IMR-90 (cell line): ENCODE data around the gene OTUD7B. TPM values are rescaled to one million over a fixed set of nuclear protein-coding genes. Genes with fewer than 3 reads are reported as not detected.

Source experiments
- ATAC-seq: fragments of 200-7000 bp; cut with Tn5 transposase; 2 replicates; pipeline ENCODE4 v1.9.1; 2020; ENCODE audit warnings: low read depth, mild to moderate bottlenecking, moderate library complexity
- BruUV-seq: library from RNA; stranded (reverse); fragments of 400-500 nt; replicated peaks from 2 replicates; lab custom pipeline; 2021; lab: Mats Ljungman, UMichigan
- CTCF ChIA-PET: fragments of 300-600 bp; formaldehyde crosslinking; extraction: SDS; loops from one replicate; lab custom pipeline; 2021; ENCODE audit warnings: antibody characterized with exemption; lab: Yijun Ruan, JAX
- POLR2A ChIA-PET: fragments of 300-600 bp; sonication (Branson Sonifier 250); formaldehyde crosslinking; loops from one replicate; lab custom pipeline; 2022; ENCODE audit warnings: antibody characterized with exemption; ENCODE audit not compliant: unreplicated experiment; lab: Charles Lee
- DNase-seq: peaks from one replicate; pipeline ENCODE4 v3.0.0; 2013
- H2AFZ ChIP-seq: replicated peaks from 2 replicates; pipeline ENCODE3; 2013; ENCODE audit warnings: low read length, mild to moderate bottlenecking; ENCODE audit not compliant: poor library complexity
- H2AK5ac ChIP-seq: 2 replicates; pipeline ENCODE4 v1.6.1; 2013; ENCODE audit warnings: low read depth, low read length, inconsistent platforms
- H2AK9ac ChIP-seq: replicated peaks from 2 replicates; pipeline ENCODE3; 2013; ENCODE audit warnings: mild to moderate bottlenecking, low read depth, low read length, moderate library complexity; ENCODE audit not compliant: poor library complexity
- H2BK120ac ChIP-seq: 2 replicates; pipeline ENCODE4 v1.6.1; 2013; ENCODE audit warnings: low read depth, low read length, inconsistent platforms
- H2BK15ac ChIP-seq: 3 replicates; pipeline ENCODE4 v1.6.1; 2013; ENCODE audit warnings: low read depth, low read length, inconsistent platforms
- H2BK20ac ChIP-seq: 2 replicates; pipeline ENCODE4 v1.6.1; 2013; ENCODE audit warnings: low read depth, mild to moderate bottlenecking, inconsistent platforms, low read length, moderate library complexity
- H2BK5ac ChIP-seq: 2 replicates; pipeline ENCODE4 v1.6.1; 2013; ENCODE audit warnings: mild to moderate bottlenecking, low read depth, low read length, inconsistent platforms; ENCODE audit not compliant: poor library complexity, severe bottlenecking
- H3K14ac ChIP-seq: replicated peaks from 2 replicates; pipeline ENCODE4 v1.6.1; 2013; ENCODE audit warnings: low read depth, low read length, inconsistent platforms
- H3K18ac ChIP-seq: 2 replicates; pipeline ENCODE4 v1.6.1; 2013; ENCODE audit warnings: low read depth, low read length, control low read depth
- H3K23ac ChIP-seq: 2 replicates; pipeline ENCODE4 v1.6.1; 2013; ENCODE audit warnings: low read depth, low read length, inconsistent platforms
- H3K27ac ChIP-seq: 2 replicates; pipeline ENCODE4 v1.5.1; 2013; ENCODE audit warnings: mild to moderate bottlenecking, control low read depth, low read length; ENCODE audit not compliant: insufficient read depth
- H3K27me3 ChIP-seq: 2 replicates; pipeline ENCODE4 v1.6.1; 2013; ENCODE audit warnings: low read length; ENCODE audit not compliant: control insufficient read depth, insufficient read depth
- H3K36me3 ChIP-seq: 2 replicates; pipeline ENCODE4 v1.6.1; 2013; ENCODE audit warnings: low read length, mixed read lengths; ENCODE audit not compliant: control insufficient read depth, insufficient read depth
- H3K4ac ChIP-seq: 2 replicates; pipeline ENCODE4 v1.6.1; 2013; ENCODE audit warnings: low read depth, low read length, inconsistent platforms
- H3K4me1 ChIP-seq: 2 replicates; pipeline ENCODE4 v1.6.1; 2013; ENCODE audit warnings: low read length, mixed read lengths; ENCODE audit not compliant: control insufficient read depth, insufficient read depth
- H3K4me2 ChIP-seq: 2 replicates; pipeline ENCODE4 v1.6.1; 2013; ENCODE audit warnings: low read depth, mild to moderate bottlenecking, control low read depth, low read length, moderate library complexity
- H3K4me3 ChIP-seq: 2 replicates; pipeline ENCODE4 v1.5.1; 2013; ENCODE audit warnings: low read depth, mild to moderate bottlenecking, control low read depth, low read length, moderate library complexity; ENCODE audit not compliant: insufficient read depth
- H3K56ac ChIP-seq: 2 replicates; pipeline ENCODE4 v1.6.1; 2013; ENCODE audit warnings: low read length, inconsistent platforms; ENCODE audit not compliant: insufficient read depth; ENCODE audit errors: extremely low read depth
- H3K79me1 ChIP-seq, 2 experiments: 2 replicates each; pipeline ENCODE4 v1.6.1; 2013; ENCODE audit warnings: low read length in 2 of 2, inconsistent platforms in 1 of 2, low read depth in 1 of 2
- H3K9ac ChIP-seq: 2 replicates; pipeline ENCODE4 v1.6.1; 2013; ENCODE audit warnings: low read depth, low read length, control low read depth
- H3K9me1 ChIP-seq: 2 replicates; pipeline ENCODE4 v1.6.1; 2013; ENCODE audit warnings: low read length, inconsistent platforms; ENCODE audit not compliant: insufficient read depth
- H3K9me3 ChIP-seq: 2 replicates; pipeline ENCODE4 v1.6.1; 2013; ENCODE audit warnings: low read length; ENCODE audit not compliant: control insufficient read depth, insufficient read depth
- H4K20me1 ChIP-seq: 2 replicates; pipeline ENCODE4 v1.6.1; 2013; ENCODE audit warnings: low read length, inconsistent platforms; ENCODE audit not compliant: insufficient read depth
- H4K5ac ChIP-seq: 2 replicates; pipeline ENCODE4 v1.6.1; 2013; ENCODE audit warnings: mild to moderate bottlenecking, low read depth, low read length, control low read depth
- H4K8ac ChIP-seq, 2 experiments: 2 replicates each; pipeline ENCODE4 v1.6.1; 2013; ENCODE audit warnings: low read depth in 2 of 2, low read length in 2 of 2, control low read depth in 1 of 2, inconsistent platforms in 1 of 2
- H4K91ac ChIP-seq: 2 replicates; pipeline ENCODE4 v1.6.1; 2013; ENCODE audit warnings: low read depth, low read length, inconsistent platforms; ENCODE audit not compliant: insufficient read depth
- CEBPB ChIP-seq: IDR thresholded peaks from 2 replicates; pipeline ENCODE4 v1.6.1; 2012; ENCODE audit warnings: low read depth, low read length, improper control_type of control experiment
- FOS ChIP-seq: fragments of 150-350 bp; IDR thresholded peaks from 2 replicates; pipeline ENCODE4 v1.6.1; 2016; ENCODE audit warnings: low read depth, low read length
- MAFK ChIP-seq: IDR thresholded peaks from 2 replicates; pipeline ENCODE4 v1.6.1; 2012; ENCODE audit warnings: low read depth, low read length, improper control_type of control experiment
- POLR2A ChIP-seq: IDR thresholded peaks from 2 replicates; pipeline ENCODE4 v1.6.1; 2012; ENCODE audit warnings: mild to moderate bottlenecking, low read depth, low read length
- RAD21 ChIP-seq: IDR thresholded peaks from 2 replicates; pipeline ENCODE4 v1.6.1; 2012; ENCODE audit warnings: low read length, improper control_type of control experiment
- RCOR1 ChIP-seq: IDR thresholded peaks from 2 replicates; pipeline ENCODE4 v1.6.1; 2012; ENCODE audit warnings: mild to moderate bottlenecking, low read length, improper control_type of control experiment; ENCODE audit not compliant: insufficient replicate concordance
- RFX5 ChIP-seq: IDR thresholded peaks from 2 replicates; pipeline ENCODE4 v1.8.0; 2012; ENCODE audit warnings: low read depth, mild to moderate bottlenecking, low read length, moderate library complexity
- SMC3 ChIP-seq: fragments of 150-350 bp; IDR thresholded peaks from 2 replicates; pipeline ENCODE4 v1.6.1; 2016; ENCODE audit warnings: low read depth, mild to moderate bottlenecking, antibody characterized with exemption, low read length, moderate library complexity
- whole genome bisulfite sequencing, 2 experiments: methylation state at CpG; one replicate each; pipeline versions ENCODE4 v1.1.5 to v1.1.7; 2013; ENCODE audit warnings: missing lambda C conversion rate in 2 of 2; ENCODE audit not compliant: insufficient read length in 1 of 2; ENCODE audit errors: extremely low coverage in 2 of 2; 5-methylcytosine and 5-hydroxymethylcytosine counted together
- dilution Hi-C: fragments of 300-500 bp; cut with HindIII; formaldehyde crosslinking; loops from one replicate; pipeline ENCODE4 v1.14.3; 2018; ENCODE audit warnings: low sequenced_read_pairs; ENCODE audit not compliant: unreplicated experiment
- in situ Hi-C: fragments of 300-500 bp; cut with MboI; formaldehyde crosslinking; loops from 3 replicates; pipeline ENCODE4 v1.14.3; 2019; ENCODE audit warnings: low sequenced_read_pairs, inconsistent platforms, mixed read lengths
- intact Hi-C: fragments of 100-400 bp; cut with micrococcal nuclease; formaldehyde crosslinking; loops from 2 replicates; pipeline ENCODE4 v1.10.0; 2022
- polyA plus RNA-seq, 3 experiments: library from polyadenylated mRNA; depleted of rRNA; stranded (reverse); fragments of >200 nt; gene quantifications; 2 replicates each; pipeline ENCODE4 v1.2.3, GENCODE V29; 2012; ENCODE audit warnings: low replicate concordance in 1 of 3
- total RNA-seq: library from RNA; depleted of rRNA; stranded (reverse); fragments of >200 nt; gene quantifications from 2 replicates; pipeline ENCODE4 v1.2.3, GENCODE V29; 2012
- TF ChIP-seq, protein P1 (sequence below): conservative IDR thresholded peaks from 2 replicates; pipeline ENCODE4 v1.5.1; 2012; ENCODE audit warnings: mild to moderate bottlenecking, low read depth, low read length, improper control_type of control experiment

The OTUD7B gene
- total and polyA plus RNA-seq, 2 of the 4 experiments (the other 2 are of a cell fraction) = 7.5 to 18.6 TPM

DNA sequence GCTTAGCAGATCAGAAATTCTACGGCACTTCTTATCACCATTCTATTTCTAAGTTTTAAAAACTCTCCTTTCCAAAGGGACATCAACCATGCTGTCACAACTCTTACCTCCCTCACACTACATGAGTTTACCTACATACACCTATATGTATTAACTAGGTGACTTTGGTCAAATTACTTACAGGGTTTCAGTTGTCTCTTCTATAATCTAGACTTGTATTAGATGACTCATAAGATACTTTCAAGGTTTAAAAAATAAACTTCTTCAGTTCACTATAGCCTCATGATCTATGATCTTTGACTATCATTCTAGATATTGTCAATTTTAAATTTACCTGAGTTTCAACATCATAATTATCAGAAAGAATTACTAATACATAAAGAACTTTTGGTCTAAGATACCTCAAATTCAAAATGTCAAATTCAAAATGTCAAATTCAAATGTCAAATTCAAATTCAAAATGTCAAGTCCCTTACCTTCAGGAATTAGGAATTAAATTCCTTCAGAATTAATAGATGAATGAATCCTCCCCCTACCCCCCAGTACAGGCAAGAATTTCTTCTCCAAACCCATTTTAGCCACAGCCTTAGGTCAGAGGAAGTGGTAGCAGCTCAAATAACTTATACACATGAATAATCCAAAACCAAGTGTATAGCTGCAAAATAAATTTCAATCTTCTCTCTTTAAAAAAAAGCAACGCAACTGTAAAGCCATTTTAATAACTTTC, 31.1 kb downstream of the OTUD7B start (continued):
- no peak for TF ChIP-seq RAD21
- no peak for TF ChIP-seq FOS
- no peak for TF ChIP-seq POLR2A
- TF ChIP-seq CEBPB = no peak
- TF ChIP-seq RCOR1 = no peak
- TF ChIP-seq SMC3 = no peak
- no peak for TF ChIP-seq MAFK

DNA sequence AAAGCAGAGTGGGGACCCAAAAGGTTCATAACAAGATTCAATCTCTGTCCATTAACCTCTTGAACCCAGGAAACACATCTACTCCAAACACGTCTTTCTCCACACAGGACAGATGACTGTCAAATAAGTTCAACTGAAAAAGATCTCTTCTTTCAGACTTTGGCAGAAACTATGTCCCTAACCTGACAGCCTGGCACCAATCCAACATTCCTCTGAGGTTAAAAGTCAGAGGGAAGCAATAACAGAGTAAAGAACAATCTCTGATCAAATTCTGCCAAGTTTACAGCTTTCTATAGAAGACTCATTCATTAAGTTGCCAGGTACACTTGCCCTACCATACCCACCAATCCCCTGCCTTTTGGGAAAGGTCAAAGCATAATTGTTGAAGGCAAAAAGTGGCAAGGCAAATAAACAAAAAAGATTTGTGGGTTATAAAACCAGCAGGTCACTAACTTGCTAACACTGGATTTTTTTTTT, 31.9 kb downstream of the OTUD7B start:
- ATAC-seq = no peak
- no peak overlapping the region for H2AK5ac ChIP-seq
- POLR2A ChIA-PET = no interaction called here

More for the DNA sequence above, 31.9 kb downstream of the OTUD7B start:
- Histone ChIP-seq H4K5ac (no peak overlapping the region), H3K36me3 (peaks cover 16% of the 10 kb centered on the region), H2BK5ac (no peak overlapping the region), H3K4me3 (no peak overlapping the region), H2BK20ac (no peak overlapping the region), H3K4ac (no peak overlapping the region), H3K9me1 (peaks cover 7% of the 10 kb centered on the region), H3K23ac (no peak overlapping the region), H3K4me1 (peaks cover 2% of the 10 kb centered on the region; the same call in 1 of the 2 replicates), H3K14ac (no peak overlapping the region), H3K9me3 (no peaks in the 10 kb centered on the region), H2BK120ac (no peak overlapping the region), H2AFZ (no peak overlapping the region), H3K18ac (no peak overlapping the region), H3K27ac (no peak overlapping the region), H4K91ac (no peak overlapping the region), H3K4me2 (no peak overlapping the region), H3K56ac (no peak overlapping the region), H4K20me1 (peaks cover 34% of the 10 kb centered on the region; the same call in 1 of the 2 replicates), H2BK15ac (no peak overlapping the region), H3K9ac (no peak overlapping the region), H4K8ac (no peak overlapping the region), H3K27me3 (no peaks in the 10 kb centered on the region), H2AK9ac (no peak overlapping the region), H3K79me1 (peaks cover 45 to 66% of the 10 kb centered on the region in 2 experiments)
- in situ Hi-C loops (no loop called here), dilution Hi-C loops (no loop called here), intact Hi-C loops (no loop called here)
- no peak for TF ChIP-seq RFX5
- TF ChIP-seq, protein P1, sequence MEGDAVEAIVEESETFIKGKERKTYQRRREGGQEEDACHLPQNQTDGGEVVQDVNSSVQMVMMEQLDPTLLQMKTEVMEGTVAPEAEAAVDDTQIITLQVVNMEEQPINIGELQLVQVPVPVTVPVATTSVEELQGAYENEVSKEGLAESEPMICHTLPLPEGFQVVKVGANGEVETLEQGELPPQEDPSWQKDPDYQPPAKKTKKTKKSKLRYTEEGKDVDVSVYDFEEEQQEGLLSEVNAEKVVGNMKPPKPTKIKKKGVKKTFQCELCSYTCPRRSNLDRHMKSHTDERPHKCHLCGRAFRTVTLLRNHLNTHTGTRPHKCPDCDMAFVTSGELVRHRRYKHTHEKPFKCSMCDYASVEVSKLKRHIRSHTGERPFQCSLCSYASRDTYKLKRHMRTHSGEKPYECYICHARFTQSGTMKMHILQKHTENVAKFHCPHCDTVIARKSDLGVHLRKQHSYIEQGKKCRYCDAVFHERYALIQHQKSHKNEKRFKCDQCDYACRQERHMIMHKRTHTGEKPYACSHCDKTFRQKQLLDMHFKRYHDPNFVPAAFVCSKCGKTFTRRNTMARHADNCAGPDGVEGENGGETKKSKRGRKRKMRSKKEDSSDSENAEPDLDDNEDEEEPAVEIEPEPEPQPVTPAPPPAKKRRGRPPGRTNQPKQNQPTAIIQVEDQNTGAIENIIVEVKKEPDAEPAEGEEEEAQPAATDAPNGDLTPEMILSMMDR = no peak
- no peak for TF ChIP-seq POLR2A
- DNase-seq = no peak
- WGBS, 2 experiments = no CpG with 5 or more reads among the region's 1 CpG
- BruUV-seq = no TSS peak
- CTCF ChIA-PET = no interaction called here
